H1 (cell line): ENCODE measurements around the gene LAMC3.

Experiments used
- ATF2 ChIP-seq: IDR thresholded peaks from 2 replicates; pipeline ENCODE4 v1.6.1; 2012; ENCODE audit warnings: low read length, inconsistent platforms
- CTCF ChIP-seq, 3 experiments: IDR thresholded peaks; 1 replicate in 2 of 3; 2 replicates in 1 of 3; pipeline versions ENCODE4 v1.5.1 to v1.6.1; 2011; ENCODE audit warnings: low read length in 3 of 3, mild to moderate bottlenecking in 3 of 3, inconsistent platforms in 2 of 3, low read depth in 1 of 3, moderate library complexity in 1 of 3; ENCODE audit not compliant: insufficient read depth in 1 of 3; ENCODE audit errors: control extremely low read depth in 1 of 3
- EP300 ChIP-seq, 2 experiments: IDR thresholded peaks; 1 replicate in 1 of 2; 2 replicates in 1 of 2; pipeline ENCODE4 v1.6.1; 2011 to 2012; ENCODE audit warnings: low read depth in 2 of 2, low read length in 2 of 2, mild to moderate bottlenecking in 2 of 2, borderline replicate concordance in 1 of 2, inconsistent platforms in 1 of 2, moderate library complexity in 1 of 2
- HDAC6 ChIP-seq: IDR thresholded peaks from one replicate; pipeline ENCODE4 v1.7.1; 2012; ENCODE audit warnings: low read depth, mild to moderate bottlenecking, inconsistent platforms, low read length, moderate library complexity
- JUN ChIP-seq: IDR thresholded peaks from 2 replicates; pipeline ENCODE4 v1.6.1; 2011; ENCODE audit warnings: low read depth, mild to moderate bottlenecking, improper control_type of control experiment, low read length
- MAX ChIP-seq: IDR thresholded peaks from 2 replicates; pipeline ENCODE4 v1.6.1; 2012; ENCODE audit warnings: inconsistent platforms
- PHF8 ChIP-seq: fragments of 200-600 bp; sonication (generic); conservative IDR thresholded peaks from 2 replicates; pipeline ENCODE4 v1.7.1; 2012; ENCODE audit warnings: low read depth, mild to moderate bottlenecking, inconsistent platforms, low read length, moderate library complexity
- POLR2AphosphoS5 ChIP-seq: IDR thresholded peaks from 2 replicates; pipeline ENCODE4 v1.6.1; 2011; ENCODE audit warnings: low read depth, low read length
- POU5F1 ChIP-seq: IDR thresholded peaks from 2 replicates; pipeline ENCODE4 v1.6.1; 2011; ENCODE audit warnings: low read depth, mild to moderate bottlenecking, low read length, moderate library complexity
- SIN3A ChIP-seq, 2 experiments: IDR thresholded peaks in 1 of 2; conservative IDR thresholded peaks in 1 of 2; 2 replicates each; pipeline ENCODE4 v1.6.1; 2011 to 2012; ENCODE audit warnings: low read length in 2 of 2, improper control_type of control experiment in 1 of 2, low read depth in 1 of 2, mild to moderate bottlenecking in 1 of 2
- SIRT6 ChIP-seq: IDR thresholded peaks from one replicate; pipeline ENCODE4 v1.7.1; 2012; ENCODE audit warnings: low read length, inconsistent platforms
- TAF1 ChIP-seq: IDR thresholded peaks from 2 replicates; pipeline ENCODE4 v1.6.1; 2011; ENCODE audit warnings: mild to moderate bottlenecking, low read depth, low read length
- TEAD4 ChIP-seq: IDR thresholded peaks from 2 replicates; pipeline ENCODE4 v1.6.1; 2012; ENCODE audit warnings: low read depth, low read length, inconsistent platforms, mixed read lengths

GRCh38 chr9:131116281-131117120, 107.5 kb downstream of the LAMC3 start:
- no peak for TF ChIP-seq CTCF (IDR thresholded peaks at IDR 0.05; ENCODE audit: control extremely low read depth in 1 of 3, insufficient read depth in 1 of 3, low read depth in 1 of 3, low read length in 3 of 3)
- TF ChIP-seq SIN3A (conservative IDR thresholded peaks at IDR 0.05 in 1 of 2, IDR thresholded peaks at IDR 0.05 in 1 of 2; ENCODE audit: low read depth in 1 of 2, low read length in 2 of 2), result no peak
- no peak for TF ChIP-seq SIRT6
- TF ChIP-seq POU5F1, result no peak
- TF ChIP-seq TEAD4, result no peak
- no peak for TF ChIP-seq PHF8
- no peak for TF ChIP-seq POLR2AphosphoS5
- TF ChIP-seq EP300 (IDR thresholded peaks at IDR 0.05; ENCODE audit: borderline replicate concordance in 1 of 2, low read depth in 2 of 2, low read length in 2 of 2), result no peak
- TF ChIP-seq TAF1, result no peak
- no peak for TF ChIP-seq JUN
- no peak for TF ChIP-seq MAX
- no peak for TF ChIP-seq ATF2
- TF ChIP-seq HDAC6, result no peak
